ENCODE measurements around the gene GDA. TPM values are rescaled to one million over a fixed set of nuclear protein-coding genes. Genes with fewer than 3 reads are reported as not detected.

GDA gene
- total RNA-seq, 1 donor from 2014 or later, result 0.85 TPM

DNA sequence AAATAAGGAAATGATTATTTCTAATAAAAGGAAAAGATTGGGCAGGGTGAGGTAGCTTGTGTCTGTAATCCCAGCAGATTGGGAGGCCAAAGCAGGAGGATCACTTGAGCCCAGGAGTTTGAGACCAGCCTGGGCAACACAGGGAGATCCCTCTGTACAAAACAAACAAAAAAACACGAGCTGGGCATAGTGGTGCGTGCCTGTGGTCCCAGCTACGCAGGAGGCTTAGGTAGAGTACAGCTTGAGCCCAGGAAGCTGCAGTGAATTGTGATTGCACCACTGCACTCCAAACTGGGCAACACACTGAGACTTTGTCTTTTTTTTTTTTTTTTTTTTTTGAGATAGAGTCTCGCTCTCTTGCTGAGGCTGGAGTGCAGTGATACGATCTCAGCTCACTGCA is 18.8 kb downstream of the GDA start:
- TF ChIP-seq CTCF (IDR thresholded peaks at IDR 0.05; ENCODE audit: borderline replicate concordance), result no peak
- no peaks in the 10 kb centered on the region for H3K36me3 ChIP-seq

DNA sequence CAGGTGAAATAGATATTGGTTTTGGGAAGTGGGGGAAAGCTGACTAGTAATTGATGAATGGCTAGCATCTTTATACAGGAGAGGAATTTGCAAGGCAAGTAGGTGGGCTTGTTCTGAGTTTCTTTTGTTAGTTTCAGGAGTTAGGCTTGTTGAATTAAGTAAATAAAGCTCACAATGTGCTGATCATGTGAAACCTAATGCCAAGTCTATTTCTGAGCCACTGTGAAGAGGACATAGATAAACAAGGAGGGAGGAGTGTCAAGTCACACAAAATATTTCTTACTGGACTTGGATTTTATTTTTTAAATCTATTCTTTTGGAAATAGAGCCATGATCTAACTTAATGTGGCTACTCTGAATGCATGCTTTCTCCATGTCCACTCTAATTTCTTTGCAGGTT is 19.9 kb downstream of the GDA start:
- TF ChIP-seq CTCF (IDR thresholded peaks at IDR 0.05; ENCODE audit: borderline replicate concordance), result no peak
- Histone ChIP-seq H3K4me3 (no peak overlapping the region), H3K27ac (replicated peaks) (peak overlapping the region; percentile 11), H3K9me3 (replicated peaks) (no peaks in the 10 kb centered on the region), H3K27me3 (ENCODE audit: low read depth) (no peaks in the 10 kb centered on the region), H3K36me3 (no peaks in the 10 kb centered on the region), H3K4me1 (peaks cover 7% of the 10 kb centered on the region)
- no peak for DNase-seq
- intact Hi-C loops (cut with micrococcal nuclease), result no loop called here

More for the DNA sequence above, 18.8 kb downstream of the GDA start:
- no peak overlapping the region for H3K4me3 ChIP-seq
- DNase-seq, result no peak
- H3K27me3 ChIP-seq (ENCODE audit: low read depth), result no peaks in the 10 kb centered on the region
- intact Hi-C loops (cut with micrococcal nuclease), result no loop called here
- H3K27ac ChIP-seq (replicated peaks), result no peak overlapping the region
- H3K9me3 ChIP-seq (replicated peaks), result no peaks in the 10 kb centered on the region
- H3K4me1 ChIP-seq, result peaks cover 7% of the 10 kb centered on the region

DNA sequence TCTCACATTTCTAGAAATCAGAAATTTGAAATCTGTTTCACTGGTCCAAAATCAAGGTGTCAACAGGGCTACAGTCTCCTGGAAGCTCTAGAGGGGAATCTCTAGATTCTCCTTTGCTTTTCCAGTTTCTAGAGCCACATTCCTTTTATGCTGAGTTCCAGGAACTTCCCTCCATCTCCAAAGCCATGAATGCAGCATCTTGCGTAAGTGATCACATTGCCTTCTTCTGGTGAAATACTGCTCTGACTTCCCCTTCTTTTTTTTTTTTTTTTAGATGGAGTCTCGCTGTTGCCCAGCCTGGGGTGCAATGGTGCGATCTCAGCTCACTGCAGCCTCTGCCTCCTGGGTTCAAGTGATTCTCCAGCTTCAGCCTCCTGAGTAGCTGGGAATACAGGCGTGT is 23.8 kb downstream of the GDA start:
- Histone ChIP-seq H3K4me3 (no peak overlapping the region), H3K9me3 (replicated peaks) (no peaks in the 10 kb centered on the region), H3K27me3 (ENCODE audit: low read depth) (no peaks in the 10 kb centered on the region), H3K36me3 (no peaks in the 10 kb centered on the region), H3K4me1 (peaks cover 7% of the 10 kb centered on the region), H3K27ac (replicated peaks) (no peak overlapping the region)
- DNase-seq, result no peak
- TF ChIP-seq CTCF (IDR thresholded peaks at IDR 0.05; ENCODE audit: borderline replicate concordance), result no peak
- intact Hi-C loops (cut with micrococcal nuclease), result no loop called here

- H3K4me1 ChIP-seq, result no peaks in the 10 kb centered on the region
- intact Hi-C loops (cut with micrococcal nuclease), result no loop called here
Observed at GRCh38 chr9:72185561-72185960, 36.3 kb downstream of the GDA start.

DNA sequence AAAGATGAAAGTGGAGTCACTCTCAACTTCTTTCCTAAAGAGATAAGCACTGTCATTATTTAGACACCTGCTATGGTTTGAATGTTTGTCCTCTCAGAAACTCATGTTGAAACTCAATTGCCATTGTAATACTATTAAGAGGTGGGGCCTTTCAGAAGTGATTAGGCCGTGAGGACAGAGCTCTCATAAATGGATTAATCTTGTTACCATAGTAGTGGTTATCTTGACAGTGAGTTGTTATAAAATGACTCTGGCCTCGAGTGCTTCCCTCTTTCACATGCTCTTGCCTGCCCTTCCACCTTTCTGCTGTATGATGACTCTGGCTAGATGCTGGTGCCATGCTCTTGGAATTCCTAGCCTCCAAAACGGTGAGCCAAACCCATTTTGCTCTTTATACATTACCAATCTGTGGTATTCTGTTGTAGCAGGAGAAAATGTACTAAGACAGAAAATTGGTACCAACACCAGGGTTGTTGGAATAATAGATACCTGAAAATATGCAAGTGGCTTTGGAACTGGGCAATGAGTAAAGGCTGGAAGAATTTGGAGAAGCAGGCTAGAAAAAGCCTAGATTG is 38.0 kb downstream of the GDA start:
- no peak for TF ChIP-seq CTCF (IDR thresholded peaks at IDR 0.05; ENCODE audit: borderline replicate concordance)
- intact Hi-C loops (cut with micrococcal nuclease), result no loop called here
- no peaks in the 10 kb centered on the region for H3K27me3 ChIP-seq (ENCODE audit: low read depth)
- no peaks in the 10 kb centered on the region for H3K4me1 ChIP-seq
- H3K4me3 ChIP-seq, result no peak overlapping the region
- no peaks in the 10 kb centered on the region for H3K36me3 ChIP-seq
- no peak overlapping the region for H3K27ac ChIP-seq (replicated peaks)
- peaks cover 22% of the 10 kb centered on the region for H3K9me3 ChIP-seq (replicated peaks)
- DNase-seq, result no peak

More at GRCh38 chr9:72185561-72185960, 36.3 kb downstream of the GDA start:
- Histone ChIP-seq H3K36me3 (no peaks in the 10 kb centered on the region), H3K4me3 (no peak overlapping the region), H3K27me3 (ENCODE audit: low read depth) (no peaks in the 10 kb centered on the region), H3K27ac (replicated peaks) (no peak overlapping the region), H3K9me3 (replicated peaks) (peaks cover 23% of the 10 kb centered on the region)
- no peak for DNase-seq
- no peak for TF ChIP-seq CTCF (IDR thresholded peaks at IDR 0.05; ENCODE audit: borderline replicate concordance)

Data from left ventricle myocardium inferior (tissue), 1 donor.